IMR-90 (cell line): ENCODE data around the gene BANF1.

Source experiments
- CEBPB ChIP-seq: IDR thresholded peaks from 2 replicates; pipeline ENCODE4 v1.6.1; 2012; ENCODE audit warnings: low read depth, low read length, improper control_type of control experiment
- POLR2A ChIP-seq: IDR thresholded peaks from 2 replicates; pipeline ENCODE4 v1.6.1; 2012; ENCODE audit warnings: mild to moderate bottlenecking, low read depth, low read length

- TF ChIP-seq POLR2A = no peak
- no peak for TF ChIP-seq CEBPB
Measured at GRCh38 chr11:66012946-66013761, 10.9 kb downstream of the BANF1 start.
